Loucy (cell line): ENCODE results near the gene TECTA.
A peak's percentile ranks its signal among the peaks of the same experiment; 100 is the strongest.

ENCODE experiments used
- EZH2phosphoT487 ChIP-seq: fragments of 200-600 bp; IDR thresholded peaks from 2 replicates; pipeline ENCODE4 v1.6.1; 2018; ENCODE audit warnings: antibody characterized with exemption, mild to moderate bottlenecking, moderate library complexity, borderline replicate concordance
- TF ChIP-seq, protein P1 (sequence below): fragments of 200-600 bp; sonication (generic); conservative IDR thresholded peaks from 2 replicates; pipeline ENCODE4 v1.5.1; 2014; ENCODE audit warnings: mild to moderate bottlenecking, antibody characterized with exemption, low read length

DNA sequence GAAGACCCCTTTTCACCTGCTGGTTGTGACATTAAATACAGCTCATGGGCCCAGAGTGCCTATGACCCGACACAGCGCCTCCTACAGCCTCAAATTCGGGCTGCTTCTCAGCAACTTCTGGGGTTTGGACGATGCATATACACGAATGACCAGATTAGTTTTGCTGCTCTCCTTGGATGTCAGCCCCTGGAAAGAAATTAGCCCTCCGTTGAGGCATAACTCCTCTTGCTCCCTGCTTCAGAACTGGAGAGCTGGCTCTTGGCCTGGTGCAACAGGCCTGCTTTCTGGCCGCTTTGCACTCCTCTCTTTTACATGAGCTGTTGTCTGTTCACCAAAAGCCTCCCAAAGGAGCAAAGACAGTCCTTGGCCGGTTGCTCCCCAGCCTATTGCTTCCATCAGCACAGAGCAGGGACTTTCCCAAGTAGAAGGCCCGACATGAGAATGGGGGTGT is 3.3 kb downstream of the TECTA start:
- TF ChIP-seq, protein P1, sequence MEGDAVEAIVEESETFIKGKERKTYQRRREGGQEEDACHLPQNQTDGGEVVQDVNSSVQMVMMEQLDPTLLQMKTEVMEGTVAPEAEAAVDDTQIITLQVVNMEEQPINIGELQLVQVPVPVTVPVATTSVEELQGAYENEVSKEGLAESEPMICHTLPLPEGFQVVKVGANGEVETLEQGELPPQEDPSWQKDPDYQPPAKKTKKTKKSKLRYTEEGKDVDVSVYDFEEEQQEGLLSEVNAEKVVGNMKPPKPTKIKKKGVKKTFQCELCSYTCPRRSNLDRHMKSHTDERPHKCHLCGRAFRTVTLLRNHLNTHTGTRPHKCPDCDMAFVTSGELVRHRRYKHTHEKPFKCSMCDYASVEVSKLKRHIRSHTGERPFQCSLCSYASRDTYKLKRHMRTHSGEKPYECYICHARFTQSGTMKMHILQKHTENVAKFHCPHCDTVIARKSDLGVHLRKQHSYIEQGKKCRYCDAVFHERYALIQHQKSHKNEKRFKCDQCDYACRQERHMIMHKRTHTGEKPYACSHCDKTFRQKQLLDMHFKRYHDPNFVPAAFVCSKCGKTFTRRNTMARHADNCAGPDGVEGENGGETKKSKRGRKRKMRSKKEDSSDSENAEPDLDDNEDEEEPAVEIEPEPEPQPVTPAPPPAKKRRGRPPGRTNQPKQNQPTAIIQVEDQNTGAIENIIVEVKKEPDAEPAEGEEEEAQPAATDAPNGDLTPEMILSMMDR, result peak; percentile 56
- TF ChIP-seq EZH2phosphoT487, result no peak
